Upper lobe of left lung (tissue), 6 donors: ENCODE results near the gene KCNG1. TPM values are rescaled to one million over a fixed set of nuclear protein-coding genes. Genes with fewer than 3 reads are reported as not detected.
A peak's percentile ranks its signal among the peaks of the same experiment; 100 is the strongest.

ENCODE experiments used
- ATAC-seq, 2 donors: fragments of 200-7000 bp; cut with Tn5 transposase; one replicate each; pipeline ENCODE4 v1.9.1; 2022; ENCODE audit warnings: mild to moderate bottlenecking in 2 of 2, moderate library complexity in 2 of 2; ENCODE audit not compliant: low FRiP score in 2 of 2
- DNase-seq, 2 donors: peaks; one replicate each; pipeline ENCODE4 v3.0.0-alpha.2; 2019 to 2020
- H3K27ac ChIP-seq, 4 donors: fragments of 200-600 bp; sonication (generic); one replicate each; pipeline ENCODE4 v1.5.1; 2016 to 2019
- H3K27me3 ChIP-seq, 4 donors: fragments of 200-600 bp; sonication (generic); one replicate each; pipeline ENCODE4 v1.5.1; 2017 to 2019
- H3K36me3 ChIP-seq, 4 donors: fragments of 200-600 bp; sonication (generic); one replicate each; pipeline ENCODE4 v1.5.1; 2016 to 2019
- H3K4me1 ChIP-seq, 4 donors: fragments of 200-600 bp; sonication (generic); one replicate each; pipeline ENCODE4 v1.5.1; 2018 to 2019
- H3K4me3 ChIP-seq, 4 donors: fragments of 200-600 bp; sonication (generic); one replicate each; pipeline ENCODE4 v1.5.1; 2017 to 2019; ENCODE audit warnings: mild to moderate bottlenecking in 2 of 4, moderate library complexity in 1 of 4
- H3K9me3 ChIP-seq, 4 donors: fragments of 200-600 bp; sonication (generic); one replicate each; pipeline ENCODE4 v1.5.1; 2018 to 2019
- EP300 ChIP-seq, 4 donors: sonication (generic); formaldehyde crosslinking; IDR thresholded peaks; one replicate each; pipeline ENCODE4 v1.5.1; 2017; ENCODE audit warnings: antibody characterized with exemption in 4 of 4, control low read depth in 2 of 4
- POLR2A ChIP-seq, 4 donors: fragments of 450-650 bp; IDR thresholded peaks; one replicate each; pipeline ENCODE4 v1.5.1; 2016 to 2017; ENCODE audit warnings: antibody characterized with exemption in 4 of 4, mild to moderate bottlenecking in 2 of 4
- POLR2AphosphoS5 ChIP-seq, 2 donors: sonication (generic); formaldehyde crosslinking; IDR thresholded peaks; one replicate each; pipeline ENCODE4 v1.5.1; 2017; ENCODE audit warnings: antibody characterized with exemption in 2 of 2
- WGBS, 2 donors: methylation state at CpG; one replicate each; pipeline ENCODE4 v1.1.5; 2017 to 2018; 5-methylcytosine and 5-hydroxymethylcytosine counted together
- total RNA-seq, 6 donors: library from RNA; depleted of rRNA in 4 of 6; stranded (reverse); fragments of >200 nt in 4 of 6; gene quantifications; one replicate each; pipeline versions ENCODE4 v1.1.0 to v1.2.1, GENCODE V29; 2016 to 2021
- TF ChIP-seq, protein P1 (sequence below), 6 experiments: fragments of 450-650 bp in 4 of 6; fragments of 200-600 bp in 2 of 6; sonication (generic) in 2 of 6; IDR thresholded peaks; one replicate each; pipeline ENCODE4 v1.5.1; 2016 to 2019; ENCODE audit warnings: antibody characterized with exemption in 6 of 6
- donor health status: DM: no; HTN: no; CAD: no; lungs with moderate emphysema.
- donor health status: DM: no; HTN: yes; CAD: no; lungs with severe emphysema.

KCNG1 gene
- total RNA-seq, 6 donors from 2014 or later: 0.17 to 0.37 (median 0.25) TPM; not detected in 2

GRCh38 chr20:50993876-50994275 lies 29.0 kb downstream of the KCNG1 start:
- no peaks in the 10 kb centered on the region for H3K27me3 ChIP-seq

DNA sequence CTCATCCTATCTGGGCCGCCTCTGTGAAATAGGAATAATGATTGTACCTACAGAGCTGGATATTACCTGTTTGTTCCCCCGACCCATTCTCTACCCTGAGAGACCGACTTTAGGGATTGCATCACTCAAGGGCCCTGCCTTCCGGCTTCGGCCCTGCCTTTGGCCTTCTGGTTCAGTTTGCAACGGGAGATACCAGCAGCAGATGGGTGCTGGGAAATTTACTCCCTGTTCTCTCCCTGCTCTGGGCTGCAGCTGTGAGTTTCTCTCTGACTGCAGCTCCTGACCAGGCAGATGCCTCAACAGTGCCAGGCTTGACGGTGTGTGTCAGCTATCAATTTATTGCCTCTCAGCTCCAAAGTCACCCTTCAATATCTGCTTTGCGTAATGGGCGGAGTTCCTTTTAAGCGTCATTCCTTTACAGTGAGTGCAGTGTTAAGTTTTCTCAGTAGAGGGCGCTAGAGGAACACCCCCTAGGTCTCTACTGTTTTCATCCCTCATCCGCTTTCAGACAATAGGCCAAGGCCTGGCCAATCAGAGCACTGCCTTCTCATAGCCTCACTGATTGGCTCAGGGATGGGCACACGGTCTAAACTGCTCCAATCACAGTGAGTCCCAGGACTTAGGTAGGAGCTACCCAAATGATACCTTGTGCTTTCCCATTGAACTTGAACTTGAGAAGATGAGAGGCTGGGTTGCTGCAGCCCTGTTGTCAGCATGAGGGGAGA lies 30.0 kb downstream of the KCNG1 start:
- Histone ChIP-seq H3K36me3 (no peaks in the 10 kb centered on the region), H3K4me3 (no peak overlapping the region), H3K9me3 (no peaks in the 10 kb centered on the region), H3K27ac (no peak overlapping the region), H3K4me1 (no peaks in the 10 kb centered on the region), H3K27me3 (no peaks in the 10 kb centered on the region)
- WGBS, 2 donors: 33 to 48% methylated on average over 12 to 13 of the region's 13 CpGs
- no peak for DNase-seq
- no peak for TF ChIP-seq EP300 (IDR thresholded peaks at IDR 0.05)
- TF ChIP-seq, protein P1, sequence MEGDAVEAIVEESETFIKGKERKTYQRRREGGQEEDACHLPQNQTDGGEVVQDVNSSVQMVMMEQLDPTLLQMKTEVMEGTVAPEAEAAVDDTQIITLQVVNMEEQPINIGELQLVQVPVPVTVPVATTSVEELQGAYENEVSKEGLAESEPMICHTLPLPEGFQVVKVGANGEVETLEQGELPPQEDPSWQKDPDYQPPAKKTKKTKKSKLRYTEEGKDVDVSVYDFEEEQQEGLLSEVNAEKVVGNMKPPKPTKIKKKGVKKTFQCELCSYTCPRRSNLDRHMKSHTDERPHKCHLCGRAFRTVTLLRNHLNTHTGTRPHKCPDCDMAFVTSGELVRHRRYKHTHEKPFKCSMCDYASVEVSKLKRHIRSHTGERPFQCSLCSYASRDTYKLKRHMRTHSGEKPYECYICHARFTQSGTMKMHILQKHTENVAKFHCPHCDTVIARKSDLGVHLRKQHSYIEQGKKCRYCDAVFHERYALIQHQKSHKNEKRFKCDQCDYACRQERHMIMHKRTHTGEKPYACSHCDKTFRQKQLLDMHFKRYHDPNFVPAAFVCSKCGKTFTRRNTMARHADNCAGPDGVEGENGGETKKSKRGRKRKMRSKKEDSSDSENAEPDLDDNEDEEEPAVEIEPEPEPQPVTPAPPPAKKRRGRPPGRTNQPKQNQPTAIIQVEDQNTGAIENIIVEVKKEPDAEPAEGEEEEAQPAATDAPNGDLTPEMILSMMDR (IDR thresholded peaks at IDR 0.05): peak in 5 of 6 experiments; percentile 12 to 43 (median 34)
- peak in 1 of 2 donors; percentile 55 for ATAC-seq

More at GRCh38 chr20:50993876-50994275, 29.0 kb downstream of the KCNG1 start:
- TF ChIP-seq EP300 (IDR thresholded peaks at IDR 0.05) (no peak), POLR2AphosphoS5 (IDR thresholded peaks at IDR 0.05) (no peak), POLR2A (IDR thresholded peaks at IDR 0.05) (no peak)
- 82 to 87% methylated on average over 9 of the region's 9 CpGs for WGBS, 2 donors
- Histone ChIP-seq H3K36me3 (no peaks in the 10 kb centered on the region), H3K4me1 (no peaks in the 10 kb centered on the region), H3K4me3 (no peak overlapping the region), H3K9me3 (no peaks in the 10 kb centered on the region), H3K27ac (no peak overlapping the region)
- no peak for ATAC-seq
- DNase-seq: no peak

DNA sequence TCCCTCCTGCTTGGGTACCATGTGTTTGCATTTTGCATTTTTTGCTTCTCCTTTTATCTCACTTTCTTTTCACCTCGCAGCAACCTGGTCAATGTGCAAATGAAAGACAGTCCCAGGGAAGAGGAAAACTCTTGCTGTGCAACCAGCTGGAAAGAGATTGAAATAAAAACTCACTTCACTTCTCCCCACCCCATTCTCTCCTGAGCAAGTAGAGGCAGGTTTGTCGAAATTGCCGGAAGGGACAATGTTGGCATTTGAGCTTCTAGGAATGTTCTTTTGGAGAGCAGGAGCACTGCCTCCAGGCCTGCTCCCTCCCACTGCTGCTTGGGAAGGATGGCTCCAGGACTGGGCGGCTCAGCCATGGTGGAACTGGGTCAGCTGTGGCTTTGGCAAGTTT lies 30.6 kb downstream of the KCNG1 start:
- Histone ChIP-seq H3K9me3 (no peaks in the 10 kb centered on the region), H3K4me1 (peaks cover 0 to 5% (median 0%) of the 10 kb centered on the region in 4 donors), H3K4me3 (no peak overlapping the region), H3K27me3 (no peaks in the 10 kb centered on the region), H3K36me3 (no peaks in the 10 kb centered on the region), H3K27ac (no peak overlapping the region)
- TF ChIP-seq, protein P1 (IDR thresholded peaks at IDR 0.05): no peak
- TF ChIP-seq POLR2AphosphoS5 (IDR thresholded peaks at IDR 0.05): no peak
- ATAC-seq: no peak
- DNase-seq: no peak
- 34 to 51% methylated on average over 3 to 4 of the region's 4 CpGs for WGBS, 2 donors

DNA sequence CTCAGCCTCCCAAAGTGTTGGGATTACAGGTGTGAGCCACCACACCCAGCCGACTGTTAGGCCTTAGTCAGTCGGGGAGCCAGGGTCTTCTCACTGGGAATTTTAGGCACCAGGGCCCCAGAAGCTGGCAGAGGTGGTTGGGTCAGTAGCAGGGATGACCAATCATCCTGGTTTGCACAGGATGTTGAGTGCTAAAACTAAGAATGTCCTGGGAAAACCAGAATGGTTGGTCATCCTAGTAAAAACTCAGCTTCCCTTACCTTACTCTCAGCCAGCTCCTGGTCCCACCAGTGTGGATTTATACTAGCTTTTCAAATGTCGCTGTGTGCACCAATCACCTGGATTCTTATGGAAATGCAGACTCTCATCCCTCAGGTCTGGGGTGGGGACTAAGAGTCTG lies 31.8 kb downstream of the KCNG1 start:
- Histone ChIP-seq H3K4me3 (no peak overlapping the region), H3K27me3 (no peaks in the 10 kb centered on the region), H3K4me1 (peaks cover 0 to 5% (median 0%) of the 10 kb centered on the region in 4 donors), H3K27ac (no peak overlapping the region), H3K9me3 (no peaks in the 10 kb centered on the region), H3K36me3 (no peaks in the 10 kb centered on the region)
- DNase-seq (no peak), ATAC-seq (no peak)
- TF ChIP-seq EP300 (IDR thresholded peaks at IDR 0.05) (no peak), POLR2AphosphoS5 (IDR thresholded peaks at IDR 0.05) (no peak), POLR2A (IDR thresholded peaks at IDR 0.05) (no peak)
- TF ChIP-seq, protein P1 (IDR thresholded peaks at IDR 0.05): no peak
- WGBS, 2 donors: 78 to 90% methylated on average over 1 to 3 of the region's 3 CpGs

DNA sequence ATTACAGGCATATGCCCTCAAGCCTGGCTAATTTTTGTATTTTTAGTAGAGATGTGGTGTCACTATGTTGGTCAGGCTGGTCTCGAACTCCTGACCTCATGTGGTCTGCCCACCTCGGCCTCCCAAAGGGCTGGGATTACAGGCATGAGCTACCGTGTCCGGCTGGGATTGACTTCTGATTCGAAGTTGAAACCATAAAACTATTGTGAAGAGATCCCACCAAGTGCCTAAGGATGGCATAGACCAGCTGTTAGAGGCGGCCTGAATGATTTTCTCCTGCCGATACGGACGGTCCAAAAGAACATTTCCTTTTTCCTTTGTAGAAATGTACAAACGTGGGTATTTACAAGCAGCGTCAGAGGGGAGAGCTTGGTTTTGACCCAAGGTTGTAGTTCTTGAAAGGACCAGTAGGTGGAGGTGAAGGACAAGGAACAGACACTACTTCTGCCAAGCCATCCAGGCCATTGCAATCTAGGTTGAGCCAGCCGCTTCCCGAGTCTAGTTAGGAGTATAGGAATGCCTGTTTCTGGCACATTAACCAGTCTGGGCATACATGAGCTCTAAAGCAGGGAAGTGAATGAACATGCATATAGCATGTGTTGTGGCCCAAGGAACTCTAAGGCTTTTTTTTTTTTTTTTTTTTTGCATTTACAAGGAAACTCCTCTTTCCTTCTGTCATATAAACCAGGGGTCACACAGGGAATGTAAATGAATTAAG lies 35.3 kb downstream of the KCNG1 start:
- ATAC-seq: peak; percentile 84 to 94
- TF ChIP-seq, protein P1 (IDR thresholded peaks at IDR 0.05): peak; percentile 85 to 93 (median 90)
- TF ChIP-seq POLR2AphosphoS5 (IDR thresholded peaks at IDR 0.05) (no peak), EP300 (IDR thresholded peaks at IDR 0.05) (no peak), POLR2A (IDR thresholded peaks at IDR 0.05) (no peak)
- no peaks in the 10 kb centered on the region for H3K9me3 ChIP-seq
- peaks cover 0 to 5% (median 0%) of the 10 kb centered on the region in 4 donors for H3K4me1 ChIP-seq
- WGBS, 2 donors: 16 to 20% methylated on average over 12 to 13 of the region's 13 CpGs
- no peaks in the 10 kb centered on the region for H3K36me3 ChIP-seq
- H3K27ac ChIP-seq: no peak overlapping the region
- no peaks in the 10 kb centered on the region for H3K27me3 ChIP-seq
- H3K4me3 ChIP-seq: no peak overlapping the region
- DNase-seq: peak in 1 of 2 donors; percentile 57
